ENCODE measurements around the gene DDR2.
"Not testable (repeated sequence)": the region's sequence is repeated elsewhere in the genome, so short reads cannot be mapped to it uniquely, and the experiment has no call there.

The DDR2 gene

DNA sequence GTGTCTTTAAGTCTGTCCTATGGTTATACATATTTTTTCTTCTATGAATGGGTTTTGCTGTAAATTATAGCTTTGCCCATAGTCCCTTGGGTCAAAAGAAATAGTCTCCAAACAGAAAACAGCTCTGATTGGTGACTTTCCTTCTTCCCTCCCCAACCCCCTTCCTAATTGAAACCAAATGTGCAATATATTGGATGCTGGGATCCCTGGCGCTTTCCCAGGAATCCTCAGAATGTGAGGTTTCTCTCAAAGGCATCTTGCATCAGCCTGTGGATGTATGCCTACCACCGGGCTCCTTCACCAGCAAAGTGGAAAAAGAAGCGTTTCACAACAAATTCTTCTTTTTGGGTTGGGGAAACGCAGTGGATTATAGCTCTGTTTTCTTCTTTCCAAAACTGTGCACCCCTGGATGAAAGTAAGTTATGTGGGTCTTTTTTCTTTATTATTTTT is at the start of gene DDR2:
Gene DDR2, plus strand, starts transcription at position 248 of the 450 bp plus-strand sequence. CDS start 86,600 bp downstream, outside the sequence.
- Histone ChIP-seq H3K9me3 (ENCODE audit: insufficient read depth, low read depth, low read length) (no peaks in the 10 kb centered on the region), H3K4me1 (ENCODE audit: insufficient read depth, low read length) (peaks cover 11% of the 10 kb centered on the region; the same call in 1 of the 2 replicates), H3K4me3 (ENCODE audit: low read length) (no peak within 1 kb of the TSS), H3K27me3 (ENCODE audit: insufficient read depth, low read length) (no peaks in the 10 kb centered on the region), H3K36me3 (ENCODE audit: insufficient read depth, low read depth, low read length) (no peaks in the 10 kb centered on the region), H3K9ac (ENCODE audit: low read depth, low read length) (no peak within 1 kb of the TSS), H3K27ac (ENCODE audit: low read length) (no peak within 1 kb of the TSS)

GRCh38 chr1:162582901-162583300 is 49.4 kb upstream of the DDR2 start:
- H3K36me3 ChIP-seq (ENCODE audit: insufficient read depth, low read depth, low read length) = peaks cover 25% of the 10 kb centered on the region; the same call in 1 of the 2 replicates
- H3K9ac ChIP-seq (ENCODE audit: low read depth, low read length); H3K9me3 ChIP-seq (ENCODE audit: insufficient read depth, low read depth, low read length); H3K27me3 ChIP-seq (ENCODE audit: insufficient read depth, low read length); H3K4me3 ChIP-seq (ENCODE audit: low read length); H3K27ac ChIP-seq (ENCODE audit: low read length); H3K4me1 ChIP-seq (ENCODE audit: insufficient read depth, low read length): not testable (repeated sequence)

- not testable (repeated sequence) for H3K27me3 ChIP-seq (ENCODE audit: insufficient read depth, low read length); H3K4me1 ChIP-seq (ENCODE audit: insufficient read depth, low read length); H3K9me3 ChIP-seq (ENCODE audit: insufficient read depth, low read depth, low read length); H3K9ac ChIP-seq (ENCODE audit: low read depth, low read length); H3K4me3 ChIP-seq (ENCODE audit: low read length); H3K27ac ChIP-seq (ENCODE audit: low read length)
- peaks cover 34% of the 10 kb centered on the region for H3K36me3 ChIP-seq (ENCODE audit: insufficient read depth, low read depth, low read length)
These were observed 47.2 kb upstream of the DDR2 start for GRCh38 chr1:162585101-162585500.

GRCh38 chr1:162587347-162587746 is 44.9 kb upstream of the DDR2 start:
- peaks cover 24% of the 10 kb centered on the region for H3K36me3 ChIP-seq (ENCODE audit: insufficient read depth, low read depth, low read length)
- no peak overlapping the region for H3K9ac ChIP-seq (ENCODE audit: low read depth, low read length)
- H3K4me3 ChIP-seq (ENCODE audit: low read length) = no peak overlapping the region
- H3K27ac ChIP-seq (ENCODE audit: low read length) = no peak overlapping the region
- H3K4me1 ChIP-seq (ENCODE audit: insufficient read depth, low read length) = no peaks in the 10 kb centered on the region
- no peaks in the 10 kb centered on the region for H3K9me3 ChIP-seq (ENCODE audit: insufficient read depth, low read depth, low read length)
- H3K27me3 ChIP-seq (ENCODE audit: insufficient read depth, low read length) = no peaks in the 10 kb centered on the region

DNA sequence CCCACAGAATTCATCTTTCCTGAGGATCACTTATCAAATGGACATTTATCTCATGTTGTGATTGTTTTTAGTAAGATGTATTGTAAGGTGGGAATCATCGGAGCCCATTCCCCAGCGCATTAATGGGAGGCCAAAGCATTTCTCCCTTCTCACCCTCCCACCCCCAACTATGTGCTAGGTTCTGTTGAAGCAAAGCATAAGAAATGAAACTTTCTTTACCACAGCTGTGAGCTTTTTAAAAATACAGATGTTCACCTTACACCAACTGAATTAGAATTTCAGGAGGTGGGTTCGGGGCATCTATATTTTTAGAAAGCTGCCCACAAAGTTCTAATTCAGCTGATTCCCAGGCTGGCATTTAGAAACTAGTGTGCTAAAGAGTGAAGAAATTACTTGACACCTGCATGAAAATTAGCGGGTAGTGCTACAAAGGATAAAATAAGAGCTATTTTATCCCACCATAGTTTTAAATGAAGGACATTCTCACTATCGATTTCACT is 44.5 kb upstream of the DDR2 start:
- no peak overlapping the region for H3K9ac ChIP-seq (ENCODE audit: low read depth, low read length)
- no peaks in the 10 kb centered on the region for H3K9me3 ChIP-seq (ENCODE audit: insufficient read depth, low read depth, low read length)
- no peaks in the 10 kb centered on the region for H3K27me3 ChIP-seq (ENCODE audit: insufficient read depth, low read length)
- H3K4me1 ChIP-seq (ENCODE audit: insufficient read depth, low read length) = no peaks in the 10 kb centered on the region
- peaks cover 27% of the 10 kb centered on the region for H3K36me3 ChIP-seq (ENCODE audit: insufficient read depth, low read depth, low read length)
- H3K4me3 ChIP-seq (ENCODE audit: low read length) = no peak overlapping the region
- H3K27ac ChIP-seq (ENCODE audit: low read length) = no peak overlapping the region

GRCh38 chr1:162590101-162590500 is 42.2 kb upstream of the DDR2 start:
- Histone ChIP-seq H3K27me3 (ENCODE audit: insufficient read depth, low read length) (no peaks in the 10 kb centered on the region), H3K9ac (ENCODE audit: low read depth, low read length) (no peak overlapping the region), H3K4me1 (ENCODE audit: insufficient read depth, low read length) (no peaks in the 10 kb centered on the region), H3K9me3 (ENCODE audit: insufficient read depth, low read depth, low read length) (no peaks in the 10 kb centered on the region), H3K4me3 (ENCODE audit: low read length) (no peak overlapping the region), H3K27ac (ENCODE audit: low read length) (no peak overlapping the region), H3K36me3 (ENCODE audit: insufficient read depth, low read depth, low read length) (peaks cover 30% of the 10 kb centered on the region)

- no peak overlapping the region for H3K9ac ChIP-seq (ENCODE audit: low read depth, low read length)
- no peaks in the 10 kb centered on the region for H3K4me1 ChIP-seq (ENCODE audit: insufficient read depth, low read length)
- no peak overlapping the region for H3K27ac ChIP-seq (ENCODE audit: low read length)
- no peaks in the 10 kb centered on the region for H3K27me3 ChIP-seq (ENCODE audit: insufficient read depth, low read length)
- H3K4me3 ChIP-seq (ENCODE audit: low read length) = no peak overlapping the region
- peaks cover 30% of the 10 kb centered on the region for H3K36me3 ChIP-seq (ENCODE audit: insufficient read depth, low read depth, low read length)
- H3K9me3 ChIP-seq (ENCODE audit: insufficient read depth, low read depth, low read length) = no peaks in the 10 kb centered on the region
These were observed 41.6 kb upstream of the DDR2 start for GRCh38 chr1:162590686-162591085.

DNA sequence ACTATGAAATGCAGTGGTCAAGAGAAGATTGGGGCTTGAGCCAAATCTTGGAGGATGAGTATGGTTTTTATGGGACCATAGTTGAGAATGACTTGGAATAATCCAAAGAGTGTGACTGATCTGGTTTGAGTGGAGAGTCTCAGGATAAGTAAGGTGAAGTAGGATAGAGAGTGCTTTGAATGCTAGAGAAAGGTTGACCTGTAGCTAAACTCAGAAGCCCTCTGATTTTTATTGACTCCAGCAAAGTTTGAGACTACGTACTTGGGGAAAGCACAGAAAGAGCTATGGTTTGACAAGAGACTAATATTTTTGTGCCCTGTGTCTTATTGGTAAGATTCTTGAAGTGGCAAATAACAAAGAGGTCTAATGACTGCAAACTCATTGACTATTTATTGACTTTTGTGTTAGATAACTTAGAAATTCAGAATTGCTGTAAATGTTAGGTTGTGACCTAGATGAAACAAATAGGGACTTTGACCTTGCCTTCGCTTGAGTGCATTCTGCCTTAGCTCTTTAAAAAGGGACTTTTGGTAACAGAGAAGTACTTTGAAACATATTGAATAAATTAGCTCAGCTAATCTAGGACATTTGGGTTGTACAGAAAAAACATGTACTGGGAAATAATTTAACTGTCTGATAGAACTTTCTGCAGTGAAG is 35.6 kb upstream of the DDR2 start:
- no peak overlapping the region for H3K27ac ChIP-seq (ENCODE audit: low read length)
- peaks cover 26% of the 10 kb centered on the region; the same call in 1 of the 2 replicates for H3K36me3 ChIP-seq (ENCODE audit: insufficient read depth, low read depth, low read length)
- H3K4me1 ChIP-seq (ENCODE audit: insufficient read depth, low read length) = no peaks in the 10 kb centered on the region
- H3K9ac ChIP-seq (ENCODE audit: low read depth, low read length) = no peak overlapping the region
- no peaks in the 10 kb centered on the region for H3K9me3 ChIP-seq (ENCODE audit: insufficient read depth, low read depth, low read length)
- no peak overlapping the region for H3K4me3 ChIP-seq (ENCODE audit: low read length)
- no peaks in the 10 kb centered on the region for H3K27me3 ChIP-seq (ENCODE audit: insufficient read depth, low read length)

- Histone ChIP-seq H3K9ac (ENCODE audit: low read depth, low read length) (no peak overlapping the region), H3K27ac (ENCODE audit: low read length) (no peak overlapping the region), H3K9me3 (ENCODE audit: insufficient read depth, low read depth, low read length) (no peaks in the 10 kb centered on the region), H3K36me3 (ENCODE audit: insufficient read depth, low read depth, low read length) (peaks cover 18% of the 10 kb centered on the region; the same call in 1 of the 2 replicates), H3K4me3 (ENCODE audit: low read length) (no peak overlapping the region), H3K4me1 (ENCODE audit: insufficient read depth, low read length) (no peaks in the 10 kb centered on the region), H3K27me3 (ENCODE audit: insufficient read depth, low read length) (no peaks in the 10 kb centered on the region)
These were observed 32.8 kb upstream of the DDR2 start for GRCh38 chr1:162599451-162599850.

GRCh38 chr1:162603117-162603516 is 29.1 kb upstream of the DDR2 start:
- H3K36me3 ChIP-seq (ENCODE audit: insufficient read depth, low read depth, low read length) = peaks cover 13% of the 10 kb centered on the region; the same call in 1 of the 2 replicates
- not testable (repeated sequence) for H3K4me3 ChIP-seq (ENCODE audit: low read length); H3K9me3 ChIP-seq (ENCODE audit: insufficient read depth, low read depth, low read length); H3K4me1 ChIP-seq (ENCODE audit: insufficient read depth, low read length); H3K27ac ChIP-seq (ENCODE audit: low read length); H3K27me3 ChIP-seq (ENCODE audit: insufficient read depth, low read length); H3K9ac ChIP-seq (ENCODE audit: low read depth, low read length)

- no peak overlapping the region for H3K4me3 ChIP-seq (ENCODE audit: low read length)
- no peak overlapping the region for H3K9ac ChIP-seq (ENCODE audit: low read depth, low read length)
- peaks cover 5% of the 10 kb centered on the region; the same call in 1 of the 2 replicates for H3K36me3 ChIP-seq (ENCODE audit: insufficient read depth, low read depth, low read length)
- no peak overlapping the region for H3K27ac ChIP-seq (ENCODE audit: low read length)
- H3K9me3 ChIP-seq (ENCODE audit: insufficient read depth, low read depth, low read length) = no peaks in the 10 kb centered on the region
- H3K27me3 ChIP-seq (ENCODE audit: insufficient read depth, low read length) = no peaks in the 10 kb centered on the region
- H3K4me1 ChIP-seq (ENCODE audit: insufficient read depth, low read length) = no peaks in the 10 kb centered on the region
These were observed 26.9 kb upstream of the DDR2 start for GRCh38 chr1:162605225-162605927.

GRCh38 chr1:162609306-162609705 is 23.0 kb upstream of the DDR2 start:
- H3K9me3 ChIP-seq (ENCODE audit: insufficient read depth, low read depth, low read length) = no peaks in the 10 kb centered on the region
- no peaks in the 10 kb centered on the region for H3K4me1 ChIP-seq (ENCODE audit: insufficient read depth, low read length)
- no peaks in the 10 kb centered on the region for H3K27me3 ChIP-seq (ENCODE audit: insufficient read depth, low read length)
- no peaks in the 10 kb centered on the region for H3K36me3 ChIP-seq (ENCODE audit: insufficient read depth, low read depth, low read length)
- H3K4me3 ChIP-seq (ENCODE audit: low read length) = no peak overlapping the region
- no peak overlapping the region for H3K27ac ChIP-seq (ENCODE audit: low read length)
- H3K9ac ChIP-seq (ENCODE audit: low read depth, low read length) = no peak overlapping the region
